Hepatocyte (in vitro differentiated cells): ENCODE data around the gene TSKS. TPM values are rescaled to one million over a fixed set of nuclear protein-coding genes. Genes with fewer than 3 reads are reported as not detected.

Source experiments
- DNase-seq: peaks from one replicate; pipeline ENCODE4 v3.0.0-alpha.2; 2016; ENCODE audit warnings: low spot score
- H2AFZ ChIP-seq: fragments of 200-600 bp; sonication (generic); 2 replicates; pipeline ENCODE4 v1.6.0; 2016; ENCODE audit warnings: antibody characterized with exemption, mild to moderate bottlenecking
- H3K27ac ChIP-seq: fragments of 200-600 bp; sonication (generic); 2 replicates; pipeline ENCODE4 v1.5.1; 2016; ENCODE audit warnings: mild to moderate bottlenecking
- H3K27me3 ChIP-seq: fragments of 200-600 bp; sonication (generic); 2 replicates; pipeline ENCODE4 v1.6.1; 2016
- H3K36me3 ChIP-seq: fragments of 200-600 bp; sonication (generic); replicated peaks from 2 replicates; pipeline ENCODE4 v1.5.1; 2016; ENCODE audit warnings: low read depth; ENCODE audit not compliant: insufficient read depth
- H3K4me1 ChIP-seq: fragments of 200-600 bp; sonication (generic); 2 replicates; pipeline ENCODE4 v1.5.1; 2016; ENCODE audit warnings: mild to moderate bottlenecking, moderate library complexity; ENCODE audit not compliant: insufficient read depth
- H3K4me2 ChIP-seq: fragments of 200-600 bp; sonication (generic); 2 replicates; pipeline ENCODE4 v1.6.0; 2016
- H3K4me3 ChIP-seq: fragments of 200-600 bp; sonication (generic); 2 replicates; pipeline ENCODE4 v1.5.1; 2016; ENCODE audit warnings: mild to moderate bottlenecking
- H3K79me2 ChIP-seq: fragments of 200-600 bp; sonication (generic); 2 replicates; pipeline ENCODE4 v1.6.0; 2017; ENCODE audit warnings: mild to moderate bottlenecking
- H3K9me2 ChIP-seq: fragments of 200-600 bp; sonication (generic); replicated peaks from 2 replicates; pipeline ENCODE4 v1.6.0; 2017; ENCODE audit warnings: mild to moderate bottlenecking; ENCODE audit not compliant: insufficient read depth
- H3K9me3 ChIP-seq: fragments of 200-600 bp; sonication (generic); 2 replicates; pipeline ENCODE4 v1.5.1; 2016; ENCODE audit warnings: low read depth, mild to moderate bottlenecking
- H4K20me1 ChIP-seq: fragments of 200-600 bp; sonication (generic); 2 replicates; pipeline ENCODE4 v1.6.0; 2016; ENCODE audit warnings: mild to moderate bottlenecking; ENCODE audit not compliant: insufficient read depth, poor library complexity, severe bottlenecking
- CTCF ChIP-seq: fragments of 200-600 bp; sonication (generic); IDR thresholded peaks from 2 replicates; pipeline ENCODE4 v1.5.1; 2016; ENCODE audit warnings: antibody characterized with exemption, mild to moderate bottlenecking; ENCODE audit not compliant: poor library complexity
- EZH2 ChIP-seq: fragments of 200-600 bp; sonication (generic); IDR thresholded peaks from 2 replicates; pipeline ENCODE4 v1.6.1; 2016; ENCODE audit warnings: antibody characterized with exemption, mild to moderate bottlenecking, borderline replicate concordance
- EZH2phosphoT487 ChIP-seq: fragments of 200-600 bp; sonication (generic); IDR thresholded peaks from one replicate; pipeline ENCODE4 v1.6.1; 2018; ENCODE audit warnings: antibody characterized with exemption, mild to moderate bottlenecking, low read depth, moderate library complexity; ENCODE audit not compliant: unreplicated experiment, severe bottlenecking
- WGBS: methylation state at CpG from one replicate; pipeline ENCODE4 v1.1.6; 2016; ENCODE audit warnings: low lambda C conversion rate; ENCODE audit errors: missing lambda C conversion rate; 5-methylcytosine and 5-hydroxymethylcytosine counted together
- polyA plus RNA-seq: library from polyadenylated mRNA; unstranded; fragments of >200 nt; fragmentation: Nextera tagmentation; extraction: Ambion mirVana; gene quantifications from 2 replicates; pipeline ENCODE4 v1.2.1, GENCODE V29; 2016
- total RNA-seq: library from RNA; depleted of rRNA; stranded (reverse); fragments of >200 nt; gene quantifications from 2 replicates; pipeline ENCODE4 v1.2.3, GENCODE V29; 2014

The TSKS gene
- total and polyA plus RNA-seq, 2 experiments from 2014 or later, result not detected

- no peak for TF ChIP-seq EZH2phosphoT487
- TF ChIP-seq EZH2, result no peak
- no peak for TF ChIP-seq CTCF
- Histone ChIP-seq H3K27ac (no peak overlapping the region), H3K27me3 (no peaks in the 10 kb centered on the region), H3K9me2 (no peaks in the 10 kb centered on the region), H3K79me2 (peaks cover 59% of the 10 kb centered on the region), H3K4me1 (no peaks in the 10 kb centered on the region), H4K20me1 (peaks cover 3% of the 10 kb centered on the region), H3K4me2 (no peak overlapping the region), H3K36me3 (no peaks in the 10 kb centered on the region), H3K9me3 (no peaks in the 10 kb centered on the region), H2AFZ (no peak overlapping the region), H3K4me3 (no peak overlapping the region)
- 84% methylated on average over 6 of the region's 6 CpGs for WGBS
- DNase-seq, result no peak
Observed at GRCh38 chr19:49776371-49776764, 13.3 kb upstream of the TSKS start.

- Histone ChIP-seq H3K27me3 (no peaks in the 10 kb centered on the region), H3K27ac (no peak overlapping the region), H3K79me2 (peaks cover 62% of the 10 kb centered on the region), H2AFZ (no peak overlapping the region), H4K20me1 (peaks cover 3% of the 10 kb centered on the region), H3K4me1 (no peaks in the 10 kb centered on the region), H3K9me2 (no peaks in the 10 kb centered on the region), H3K36me3 (no peaks in the 10 kb centered on the region), H3K9me3 (no peaks in the 10 kb centered on the region), H3K4me2 (no peak overlapping the region), H3K4me3 (no peak overlapping the region)
- WGBS, result 93% methylated on average over 11 of the region's 20 CpGs
- DNase-seq, result no peak
- TF ChIP-seq EZH2phosphoT487 (no peak), CTCF (no peak), EZH2 (no peak)
Observed at GRCh38 chr19:49775742-49776370, 12.8 kb upstream of the TSKS start.

- H3K27ac ChIP-seq, result no peak overlapping the region
- 97% methylated on average over 8 of the region's 8 CpGs for WGBS
- no peaks in the 10 kb centered on the region for H3K4me1 ChIP-seq
- H3K9me2 ChIP-seq, result no peaks in the 10 kb centered on the region
- H3K4me3 ChIP-seq, result no peak overlapping the region
- H3K36me3 ChIP-seq, result no peaks in the 10 kb centered on the region
- peaks cover 3% of the 10 kb centered on the region for H4K20me1 ChIP-seq
- no peak for DNase-seq
- no peak overlapping the region for H3K4me2 ChIP-seq
- no peaks in the 10 kb centered on the region for H3K9me3 ChIP-seq
- TF ChIP-seq EZH2phosphoT487 (no peak), CTCF (no peak), EZH2 (no peak)
- H3K79me2 ChIP-seq, result peaks cover 71% of the 10 kb centered on the region
- H3K27me3 ChIP-seq, result no peaks in the 10 kb centered on the region
- H2AFZ ChIP-seq, result no peak overlapping the region
Observed at GRCh38 chr19:49774969-49775368, 11.9 kb upstream of the TSKS start.
